ENCODE measurements around the gene LRRC2.

LRRC2 gene

GRCh38 chr3:46565077-46565476, 1.0 kb downstream of the LRRC2 start:
- H3K36me3 ChIP-seq: no peaks in the 10 kb centered on the region
- no peaks in the 10 kb centered on the region for H3K9me3 ChIP-seq
- peaks cover 3 to 8% of the 10 kb centered on the region in 2 experiments for H3K4me1 ChIP-seq (ENCODE audit: control insufficient read depth in 1 of 2, insufficient read depth in 1 of 2, low read depth in 1 of 2, low read length in 1 of 2)
- peaks cover 63% of the 10 kb centered on the region for H3K27me3 ChIP-seq
- no peak for TF ChIP-seq CTCF (IDR thresholded peaks at IDR 0.05)
- H3K4me3 ChIP-seq (ENCODE audit: low read depth in 1 of 2, low read length in 1 of 2): no peak overlapping the region
- H3K27ac ChIP-seq: no peak overlapping the region

GRCh38 chr3:46564190-46565021, 1.7 kb downstream of the LRRC2 start:
- Histone ChIP-seq H3K27ac (no peak overlapping the region), H3K9me3 (no peaks in the 10 kb centered on the region), H3K36me3 (no peaks in the 10 kb centered on the region), H3K4me1 (ENCODE audit: control insufficient read depth in 1 of 2, insufficient read depth in 1 of 2, low read depth in 1 of 2, low read length in 1 of 2) (peaks cover 3 to 8% of the 10 kb centered on the region in 2 experiments), H3K4me3 (ENCODE audit: low read depth in 1 of 2, low read length in 1 of 2) (no peak overlapping the region), H3K27me3 (peaks cover 70% of the 10 kb centered on the region)
- no peak for TF ChIP-seq CTCF (IDR thresholded peaks at IDR 0.05)

- no peak for TF ChIP-seq CTCF (IDR thresholded peaks at IDR 0.05)
- no peaks in the 10 kb centered on the region for H3K9me3 ChIP-seq
- peaks cover 6 to 15% of the 10 kb centered on the region in 2 experiments for H3K4me1 ChIP-seq (ENCODE audit: control insufficient read depth in 1 of 2, insufficient read depth in 1 of 2, low read depth in 1 of 2, low read length in 1 of 2)
- no peak overlapping the region for H3K27ac ChIP-seq
- peaks cover 70% of the 10 kb centered on the region for H3K27me3 ChIP-seq
- H3K4me3 ChIP-seq (ENCODE audit: low read depth in 1 of 2, low read length in 1 of 2): no peak overlapping the region
- no peaks in the 10 kb centered on the region for H3K36me3 ChIP-seq
Observed at GRCh38 chr3:46561951-46562350, 4.2 kb downstream of the LRRC2 start.

GRCh38 chr3:46561511-46561910, 4.6 kb downstream of the LRRC2 start:
- no peaks in the 10 kb centered on the region for H3K36me3 ChIP-seq
- H3K4me1 ChIP-seq (ENCODE audit: control insufficient read depth in 1 of 2, insufficient read depth in 1 of 2, low read depth in 1 of 2, low read length in 1 of 2): peaks cover 6 to 15% of the 10 kb centered on the region in 2 experiments
- TF ChIP-seq CTCF (IDR thresholded peaks at IDR 0.05): no peak
- H3K27me3 ChIP-seq: peaks cover 65% of the 10 kb centered on the region
- H3K9me3 ChIP-seq: no peaks in the 10 kb centered on the region
- no peak overlapping the region for H3K27ac ChIP-seq
- no peak overlapping the region for H3K4me3 ChIP-seq (ENCODE audit: low read depth in 1 of 2, low read length in 1 of 2)

GRCh38 chr3:46559091-46559704, 6.9 kb downstream of the LRRC2 start:
- H3K27me3 ChIP-seq: peaks cover 55% of the 10 kb centered on the region
- H3K4me1 ChIP-seq (ENCODE audit: control insufficient read depth in 1 of 2, insufficient read depth in 1 of 2, low read depth in 1 of 2, low read length in 1 of 2): peaks cover 3 to 7% of the 10 kb centered on the region in 2 experiments
- TF ChIP-seq CTCF (IDR thresholded peaks at IDR 0.05): no peak
- no peak overlapping the region for H3K27ac ChIP-seq
- H3K36me3 ChIP-seq: no peaks in the 10 kb centered on the region
- no peak overlapping the region for H3K4me3 ChIP-seq (ENCODE audit: low read depth in 1 of 2, low read length in 1 of 2)
- H3K9me3 ChIP-seq: no peaks in the 10 kb centered on the region
